SHP77 treated with DMSO at 0.1 percent for 48 hours (cell line): ENCODE data around the gene MRPL36.
"Not testable (repeated sequence)": the region's sequence is repeated elsewhere in the genome, so short reads cannot be mapped to it uniquely, and the experiment has no call there.

Experiments
- DNase-seq: peaks from one replicate; lab custom pipeline; 2025; lab: John Stamatoyannopoulos, UW

Gene MRPL36

GRCh38 chr5:1815071-1815786 is 15.6 kb upstream of the MRPL36 start:
- no peak for DNase-seq

- DNase-seq: no peak
Observed at GRCh38 chr5:1814183-1815020, 14.8 kb upstream of the MRPL36 start.

- DNase-seq: no peak
Observed at GRCh38 chr5:1810581-1811101, 11.0 kb upstream of the MRPL36 start.

DNA sequence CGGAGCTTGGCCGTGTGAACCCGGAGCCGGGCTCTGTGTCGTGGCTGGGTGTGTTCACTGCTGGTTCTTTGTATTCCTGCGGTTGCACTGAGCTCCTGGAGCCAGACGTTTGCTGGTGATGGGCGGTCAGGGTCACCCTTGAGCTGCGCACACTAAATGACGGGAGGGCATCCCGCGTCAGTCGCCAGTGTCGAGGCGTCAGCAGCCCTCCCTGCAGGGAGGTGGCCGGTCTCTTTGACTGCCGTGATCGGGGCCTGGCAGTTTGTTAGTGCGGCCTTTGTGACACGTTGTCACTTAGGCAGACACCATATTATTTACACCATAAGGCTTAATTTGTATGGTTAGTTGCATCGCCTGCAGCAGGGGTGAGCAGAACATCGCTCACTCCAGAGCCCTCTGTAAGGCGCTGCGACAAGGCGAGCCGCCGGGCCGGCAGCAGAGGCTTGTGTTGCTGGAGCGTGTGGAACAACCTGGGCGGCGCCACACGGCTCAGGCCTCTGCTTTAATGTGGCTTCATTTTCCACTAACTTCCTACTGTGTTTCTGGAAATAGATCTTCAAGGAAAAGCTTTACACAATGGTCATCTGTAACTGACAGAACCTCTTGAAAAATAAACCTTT is 9.9 kb upstream of the MRPL36 start:
- DNase-seq: no peak

- DNase-seq: no peak
Observed at GRCh38 chr5:1808439-1808838, 8.8 kb upstream of the MRPL36 start.

GRCh38 chr5:1807451-1808185 is 8.0 kb upstream of the MRPL36 start:
- no peak for DNase-seq

GRCh38 chr5:1806974-1807373 is 7.3 kb upstream of the MRPL36 start:
- DNase-seq: no peak

DNA sequence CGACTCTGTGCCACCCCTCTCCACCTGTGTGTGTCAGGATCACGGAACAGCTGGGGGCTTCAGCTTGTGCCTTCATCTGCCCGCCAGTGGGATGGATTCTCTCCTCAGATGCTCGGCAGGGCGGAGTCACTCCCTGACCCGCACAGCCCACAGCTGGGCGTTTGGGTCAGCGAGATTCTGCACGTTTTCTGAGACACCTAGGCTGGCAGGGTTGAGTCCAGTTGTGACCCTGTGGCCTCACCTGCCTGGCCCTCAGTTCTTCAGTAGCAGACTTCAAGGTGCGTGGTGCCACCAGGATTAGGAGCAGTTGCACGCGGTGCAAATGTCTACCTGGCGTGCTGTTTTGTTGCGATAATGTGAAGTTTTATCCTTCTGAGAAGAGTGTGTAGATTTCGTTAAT is 6.6 kb upstream of the MRPL36 start:
- DNase-seq: no peak

DNA sequence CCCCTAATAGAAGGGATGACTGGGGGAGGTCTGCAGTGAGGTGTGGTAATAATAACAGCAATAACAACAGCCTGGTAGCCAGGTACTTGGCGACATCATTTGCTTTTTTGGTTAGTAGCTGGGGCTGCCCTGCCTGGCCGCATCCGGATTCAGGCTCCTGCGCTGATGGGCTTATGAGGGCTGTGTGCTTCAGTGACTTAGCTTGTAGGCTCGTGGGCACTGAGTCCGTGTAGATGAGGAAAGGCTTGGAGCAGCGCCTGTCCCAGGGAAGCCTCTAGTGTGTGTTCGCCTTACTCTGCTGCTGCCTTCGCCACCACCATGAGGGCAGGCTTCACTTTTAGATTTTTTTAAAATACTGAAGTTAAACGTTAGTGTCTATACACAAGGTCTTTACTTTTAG is 6.1 kb upstream of the MRPL36 start:
- DNase-seq: no peak

DNA sequence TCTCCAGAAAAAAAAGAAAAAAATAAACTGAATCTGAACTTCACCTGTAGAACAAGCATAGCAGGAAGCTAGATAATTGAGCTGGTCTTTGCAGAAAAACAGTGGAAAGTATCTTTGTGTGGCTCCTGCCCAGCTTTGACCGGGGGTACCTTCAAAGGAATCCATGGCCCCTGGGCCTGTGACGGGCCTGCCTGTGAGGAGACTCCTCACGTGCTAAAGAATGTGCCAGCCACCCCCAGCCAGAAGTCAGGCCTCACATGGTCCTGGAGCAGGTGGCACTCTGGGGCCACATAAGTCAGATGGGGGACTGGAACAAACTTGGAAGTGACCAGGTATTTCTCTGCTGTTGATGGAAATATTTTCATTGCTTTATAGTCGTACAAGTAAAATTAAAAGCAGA is 5.7 kb upstream of the MRPL36 start:
- no peak for DNase-seq

GRCh38 chr5:1804001-1804690 is 4.5 kb upstream of the MRPL36 start:
- DNase-seq: no peak

- no peak for DNase-seq
Observed at GRCh38 chr5:1803192-1803591, 3.6 kb upstream of the MRPL36 start.

- no peak for DNase-seq
Observed at GRCh38 chr5:1801967-1802295, 2.3 kb upstream of the MRPL36 start.

GRCh38 chr5:1801222-1801966 is 1.8 kb upstream of the MRPL36 start, which contains the start of gene NDUFS6:
Gene NDUFS6, plus strand, starts transcription at chr5:1801407. Its CDS starts 11 bp downstream, at chr5:1801418.
- DNase-seq: peak; percentile 73

DNA sequence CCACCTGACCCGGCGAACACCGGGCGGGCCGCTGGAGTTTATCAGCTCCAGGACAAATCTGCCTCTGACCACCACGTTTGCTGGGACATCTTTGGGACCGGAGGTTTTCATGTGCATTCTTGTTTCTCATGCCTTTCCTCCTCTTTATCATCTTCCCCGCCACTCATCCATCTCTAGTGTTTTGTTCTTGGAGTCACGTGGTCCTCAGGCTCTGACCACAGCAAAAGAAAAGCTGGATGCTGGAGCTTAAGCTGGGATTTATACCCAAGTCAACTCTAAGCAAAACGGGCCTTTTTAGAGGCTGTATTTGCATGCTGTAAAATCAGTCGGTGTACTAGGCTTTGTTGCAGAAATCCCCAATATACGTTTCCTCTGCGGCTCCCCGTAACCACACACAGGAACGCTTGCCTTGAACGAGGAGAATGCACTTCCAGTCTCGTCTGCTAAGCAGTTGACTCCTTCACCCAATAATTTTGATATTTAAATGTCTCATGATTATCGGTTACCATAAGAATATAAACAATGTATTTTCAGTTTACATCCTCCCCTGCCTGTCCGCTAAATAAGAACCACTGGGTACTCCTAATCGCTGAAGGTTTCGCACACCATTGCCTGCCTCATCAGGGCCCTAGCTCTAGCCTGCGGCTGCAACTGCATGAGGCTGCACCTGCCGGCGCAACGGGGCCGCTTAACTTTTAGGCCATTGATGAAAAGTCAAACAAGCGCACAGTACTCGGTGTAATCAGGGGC is 1.0 kb upstream of the MRPL36 start:
- peak; percentile 74 for DNase-seq

DNA sequence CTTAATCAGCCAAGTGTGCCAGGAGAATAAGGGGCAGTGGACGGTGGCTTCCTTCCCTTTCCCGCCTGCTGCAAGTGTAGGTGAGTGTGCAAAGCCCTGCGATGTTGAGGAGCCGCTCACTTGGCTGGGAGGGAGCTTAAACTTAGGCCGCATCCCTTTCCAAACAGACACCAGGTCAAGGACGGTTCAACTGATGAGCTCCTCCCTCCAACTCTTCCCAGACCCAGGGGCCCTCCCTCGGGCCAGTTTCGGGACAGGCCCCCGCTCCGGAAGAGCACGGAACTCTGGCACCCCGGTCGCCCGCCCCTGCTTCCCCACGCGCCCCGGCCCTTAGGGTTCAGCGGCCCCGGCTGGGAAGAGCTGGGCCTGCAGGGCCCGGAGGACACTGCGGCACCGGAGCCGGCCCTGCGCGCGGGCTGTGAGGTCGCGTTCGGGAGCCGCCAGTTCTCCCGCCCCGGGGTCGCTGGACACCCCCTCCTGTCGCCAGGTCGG is 481 bp downstream of the MRPL36 start:
- DNase-seq: no peak

DNA sequence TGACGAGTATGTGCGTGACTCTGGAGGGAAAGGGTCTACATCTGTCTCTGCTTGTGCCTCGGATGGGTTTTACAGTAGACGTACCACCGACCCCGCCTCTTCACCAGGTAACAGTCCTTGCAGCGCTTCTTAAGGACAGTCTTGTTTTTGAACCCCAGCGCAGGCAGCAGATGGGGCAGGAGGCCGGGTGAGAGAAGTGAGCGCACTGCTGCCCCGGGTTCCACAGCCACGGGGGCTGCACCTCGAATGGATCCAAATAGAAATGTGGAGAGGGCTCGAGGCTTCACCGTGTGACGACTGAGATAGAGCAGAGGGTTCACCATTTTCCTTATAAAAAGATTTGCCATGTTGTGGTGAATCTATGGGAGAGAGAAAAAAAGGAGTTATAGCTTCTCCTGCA is 1.0 kb downstream of the MRPL36 start:
- not testable (repeated sequence) for DNase-seq

DNA sequence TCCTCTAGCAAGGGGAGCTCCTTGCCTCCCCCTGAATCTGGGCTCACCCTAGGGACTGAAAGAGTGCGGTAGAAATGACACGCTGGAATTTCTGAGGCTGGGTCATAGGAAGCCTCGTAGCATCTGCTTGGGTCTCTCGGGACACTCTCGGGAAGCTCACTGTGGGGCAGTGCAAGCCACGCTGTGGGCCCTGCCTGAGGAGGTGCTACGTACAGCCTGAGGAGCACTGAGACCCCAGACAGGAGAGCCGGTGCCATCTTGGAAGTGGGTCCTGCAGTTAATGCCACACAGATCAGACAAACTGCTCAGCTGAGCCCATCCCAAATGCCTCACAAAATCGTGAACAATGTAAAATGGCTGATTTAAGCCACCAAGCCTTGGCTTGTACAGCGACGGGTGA is 1.8 kb downstream of the MRPL36 start:
- no peak for DNase-seq

DNA sequence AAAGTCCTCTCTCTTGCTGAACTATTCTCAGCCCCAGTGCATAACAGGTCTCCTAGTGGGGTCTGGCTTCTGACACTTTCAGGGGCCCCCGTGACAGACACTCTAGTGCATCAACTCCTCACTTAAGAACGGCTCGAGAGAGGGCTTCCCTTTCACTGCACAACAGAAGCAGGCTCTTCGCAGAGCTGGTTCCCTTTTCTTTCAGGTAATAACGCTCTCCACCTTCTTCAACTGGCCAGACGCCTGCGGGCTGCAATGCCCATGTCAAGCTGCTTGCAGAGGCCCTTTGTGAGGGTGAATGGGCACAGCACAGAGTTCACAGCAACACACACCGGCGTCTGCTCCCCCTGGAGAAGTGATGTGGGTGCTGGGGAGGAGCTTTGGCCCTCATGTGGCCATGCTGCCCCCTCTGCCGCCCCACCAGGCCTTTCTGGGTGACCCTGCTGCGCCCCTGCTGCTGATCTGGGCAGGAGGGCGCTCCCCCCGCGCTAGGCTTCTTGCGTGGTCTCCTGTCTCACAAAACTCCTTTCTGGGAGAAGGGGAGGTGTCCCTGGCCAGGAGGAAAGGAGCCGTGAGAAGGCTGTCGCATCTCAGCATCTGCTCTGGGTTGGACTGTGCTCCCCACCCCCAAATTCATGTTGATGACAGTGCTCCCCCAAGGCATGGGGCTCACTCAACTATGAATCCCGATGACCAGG is 2.4 kb downstream of the MRPL36 start:
- no peak for DNase-seq
